Endodermal cell (in vitro differentiated cells): ENCODE data around the gene FXN. TPM values are rescaled to one million over a fixed set of nuclear protein-coding genes. Genes with fewer than 3 reads are reported as not detected.

Source experiments
- DNase-seq: peaks from one replicate; pipeline ENCODE4 v3.0.0-alpha.2; 2017
- H3K27ac ChIP-seq: 2 replicates; pipeline ENCODE4 v1.5.1; 2013; ENCODE audit warnings: mild to moderate bottlenecking, low read depth, low read length, moderate library complexity
- H3K27me3 ChIP-seq: 2 replicates; pipeline ENCODE4 v1.6.1; 2013; ENCODE audit warnings: mild to moderate bottlenecking, low read length, moderate library complexity; ENCODE audit not compliant: insufficient read depth, control insufficient read depth, poor library complexity, severe bottlenecking
- H3K36me3 ChIP-seq: 2 replicates; pipeline ENCODE4 v1.7.0; 2013; ENCODE audit warnings: mild to moderate bottlenecking, low read length, moderate library complexity; ENCODE audit not compliant: control insufficient read depth, insufficient read depth
- H3K4me1 ChIP-seq: one replicate; pipeline ENCODE4 v1.7.0; 2013; ENCODE audit warnings: low read length; ENCODE audit not compliant: control insufficient read depth, insufficient read depth
- H3K4me3 ChIP-seq: 2 replicates; pipeline ENCODE4 v1.5.1; 2013; ENCODE audit warnings: mild to moderate bottlenecking, low read length, moderate library complexity
- H3K9ac ChIP-seq: 2 replicates; pipeline ENCODE4 v1.6.1; 2013; ENCODE audit warnings: mild to moderate bottlenecking, low read length, moderate library complexity; ENCODE audit not compliant: poor library complexity, severe bottlenecking; ENCODE audit errors: extremely low read depth
- H3K9me3 ChIP-seq: 2 replicates; pipeline ENCODE4 v1.6.1; 2013; ENCODE audit warnings: mild to moderate bottlenecking, low read length, moderate library complexity; ENCODE audit not compliant: control insufficient read depth
- H3K27ac Mint-ChIP-seq: 2 replicates; pipeline ENCODE4 v1.8.0; 2020; ENCODE audit warnings: mixed read lengths
- H3K27me3 Mint-ChIP-seq: 2 replicates; pipeline ENCODE4 v1.8.0; 2021; ENCODE audit warnings: mild to moderate bottlenecking, mixed read lengths; ENCODE audit not compliant: insufficient read depth
- H3K36me3 Mint-ChIP-seq: 2 replicates; pipeline ENCODE4 v1.8.0; 2020; ENCODE audit warnings: low read depth, mixed read lengths
- H3K4me1 Mint-ChIP-seq: 2 replicates; pipeline ENCODE4 v1.8.0; 2020; ENCODE audit warnings: mixed read lengths
- H3K4me3 Mint-ChIP-seq: 2 replicates; pipeline ENCODE4 v1.8.0; 2020; ENCODE audit warnings: mild to moderate bottlenecking, moderate library complexity, mixed read lengths
- H3K9me3 Mint-ChIP-seq: 2 replicates; pipeline ENCODE4 v1.8.0; 2020; ENCODE audit warnings: mild to moderate bottlenecking, mixed read lengths
- CTCF ChIP-seq: fragments of 200-600 bp; sonication (generic); conservative IDR thresholded peaks from 2 replicates; pipeline ENCODE4 v1.5.0; 2021; ENCODE audit warnings: antibody characterized with exemption, mild to moderate bottlenecking
- WGBS, 2 experiments: methylation state at CpG; one replicate each; pipeline versions ENCODE4 v1.1.5 to v1.1.7; 2013; ENCODE audit warnings: missing lambda C conversion rate in 2 of 2, mixed read lengths in 1 of 2; ENCODE audit not compliant: insufficient coverage in 1 of 2, insufficient read length in 1 of 2; 5-methylcytosine and 5-hydroxymethylcytosine counted together
- total RNA-seq, 2 donors: library from RNA; stranded (reverse); fragmentation: NEBNext Ultra II Directional in 1 of 2; extraction: Animal tissue kit (Norgen Biotek cat#: 25700) in 1 of 2; gene quantifications; 2 replicates in 1 of 2; 3 replicates in 1 of 2; pipeline ENCODE4 v1.2.1, GENCODE V29; 2021

Gene FXN
- total RNA-seq, 2 donors from 2014 or later = 33.0 to 34.1 TPM

GRCh38 chr9:68998385-68998784 is 37.2 kb upstream of the FXN start:
- no peak overlapping the region for H3K27ac ChIP-seq
- H3K36me3 ChIP-seq = peaks cover 4% of the 10 kb centered on the region
- H3K9ac ChIP-seq = no peak overlapping the region
- peaks cover 4% of the 10 kb centered on the region for H3K4me1 ChIP-seq
- DNase-seq = no peak
- Mint-ChIP-seq H3K36me3 (peaks cover 3% of the 10 kb centered on the region), H3K27me3 (no peaks in the 10 kb centered on the region), H3K4me1 (peaks cover 25% of the 10 kb centered on the region), H3K27ac (no peak overlapping the region), H3K4me3 (no peak overlapping the region), H3K9me3 (no peaks in the 10 kb centered on the region)
- H3K27me3 ChIP-seq = no peaks in the 10 kb centered on the region
- no peaks in the 10 kb centered on the region for H3K9me3 ChIP-seq
- H3K4me3 ChIP-seq = no peak overlapping the region
- WGBS, 2 experiments = 92 to 95% methylated on average over 3 to 4 of the region's 4 CpGs
- TF ChIP-seq CTCF = no peak

GRCh38 chr9:68998812-68999211 is 36.7 kb upstream of the FXN start:
- WGBS, 2 experiments = 86 to 91% methylated on average over 5 of the region's 5 CpGs
- no peaks in the 10 kb centered on the region for H3K27me3 Mint-ChIP-seq
- no peak overlapping the region for H3K4me3 ChIP-seq
- no peak overlapping the region for H3K4me3 Mint-ChIP-seq
- no peaks in the 10 kb centered on the region for H3K27me3 ChIP-seq
- H3K27ac ChIP-seq = no peak overlapping the region
- H3K9ac ChIP-seq = no peak overlapping the region
- H3K4me1 ChIP-seq = peaks cover 4% of the 10 kb centered on the region
- TF ChIP-seq CTCF = no peak
- no peak overlapping the region for H3K27ac Mint-ChIP-seq
- H3K9me3 Mint-ChIP-seq = no peaks in the 10 kb centered on the region
- no peaks in the 10 kb centered on the region for H3K9me3 ChIP-seq
- H3K36me3 ChIP-seq = no peaks in the 10 kb centered on the region
- no peak for DNase-seq
- peaks cover 25% of the 10 kb centered on the region for H3K4me1 Mint-ChIP-seq
- H3K36me3 Mint-ChIP-seq = peaks cover 3% of the 10 kb centered on the region

GRCh38 chr9:68999393-69000105 is 36.0 kb upstream of the FXN start:
- DNase-seq = peak; percentile 88
- no peaks in the 10 kb centered on the region for H3K9me3 ChIP-seq
- peak; percentile 92 for TF ChIP-seq CTCF
- H3K9ac ChIP-seq = no peak overlapping the region
- Mint-ChIP-seq H3K36me3 (peaks cover 3% of the 10 kb centered on the region), H3K27ac (no peak overlapping the region), H3K9me3 (no peaks in the 10 kb centered on the region), H3K27me3 (no peaks in the 10 kb centered on the region), H3K4me1 (peaks cover 25% of the 10 kb centered on the region), H3K4me3 (no peak overlapping the region)
- H3K27me3 ChIP-seq = no peaks in the 10 kb centered on the region
- no peak overlapping the region for H3K4me3 ChIP-seq
- WGBS, 2 experiments = 32 to 41% methylated on average over 7 to 10 of the region's 10 CpGs
- no peaks in the 10 kb centered on the region for H3K36me3 ChIP-seq
- H3K4me1 ChIP-seq = peaks cover 4% of the 10 kb centered on the region
- no peak overlapping the region for H3K27ac ChIP-seq
